ENCODE results near the gene CBX2. TPM values are rescaled to one million over a fixed set of nuclear protein-coding genes. Genes with fewer than 3 reads are reported as not detected.
A peak's percentile ranks its signal among the peaks of the same experiment; 100 is the strongest.

Gene CBX2
- total RNA-seq, 1 experiment from 2014 or later = 4.8 TPM

DNA sequence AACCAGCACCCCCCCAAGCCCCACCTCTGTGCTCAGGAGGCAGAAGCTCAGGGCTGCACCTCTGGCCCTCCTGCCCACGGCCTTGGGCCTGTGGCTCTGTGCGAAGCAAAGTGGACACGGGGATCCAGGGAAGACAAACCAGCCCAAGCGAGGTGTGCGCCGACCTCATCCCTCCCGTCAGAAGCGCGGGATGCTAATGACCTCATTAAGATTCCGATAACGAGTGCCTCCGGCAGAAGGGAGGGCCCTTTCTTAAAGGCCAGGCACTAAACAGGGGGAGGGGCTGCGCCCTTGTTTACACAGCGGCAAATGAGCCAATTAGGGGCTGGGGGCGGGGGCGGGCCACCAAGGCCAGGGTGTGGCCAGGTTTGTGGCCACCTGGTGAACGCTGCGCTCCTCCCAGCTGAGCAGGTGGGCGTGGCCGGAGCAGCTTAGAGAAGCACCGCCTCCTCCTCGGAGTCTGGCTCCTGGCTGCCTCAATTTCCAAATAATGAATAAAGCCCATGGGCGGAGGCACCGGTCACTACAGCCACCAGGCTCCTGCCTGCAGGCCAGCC lies 58.1 kb downstream of the CBX2 start:
- DNase-seq = no peak
- Histone ChIP-seq H3K79me2 (ENCODE audit: low read length) (peaks cover 24% of the 10 kb centered on the region), H3K36me3 (ENCODE audit: insufficient read depth, low read length) (peaks cover 4% of the 10 kb centered on the region; the same call in 1 of the 2 replicates)

DNA sequence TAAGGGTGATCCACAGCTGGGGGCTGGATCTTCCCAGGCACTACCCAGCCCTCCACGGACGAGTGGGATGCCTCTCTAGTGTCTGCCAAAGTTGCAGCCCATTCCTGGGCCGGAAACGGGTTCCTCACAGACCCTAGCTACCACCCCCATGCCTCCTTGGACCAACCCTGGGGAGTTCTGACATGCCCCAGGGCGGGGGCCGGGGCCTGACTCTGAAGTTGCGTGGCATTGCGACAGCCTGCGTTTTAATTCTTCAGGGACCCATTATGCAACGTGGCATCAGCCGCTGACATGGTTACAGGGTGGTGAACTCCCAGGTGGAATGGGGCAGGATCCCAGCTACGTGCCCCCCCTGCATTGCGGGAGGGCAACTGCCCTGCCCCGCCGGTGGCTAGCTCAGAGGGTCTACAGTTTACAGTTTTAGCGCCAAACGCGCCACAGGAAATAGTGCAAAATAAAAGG lies 58.6 kb downstream of the CBX2 start:
- Histone ChIP-seq H4K20me1 (ENCODE audit: insufficient read depth, low read depth, low read length) (peaks cover 42% of the 10 kb centered on the region), H2AFZ (ENCODE audit: low read length) (no peak overlapping the region), H3K27me3 (ENCODE audit: low read length) (no peaks in the 10 kb centered on the region), H3K9me3 (ENCODE audit: low read length) (no peaks in the 10 kb centered on the region), H3K79me2 (ENCODE audit: low read length) (peaks cover 24% of the 10 kb centered on the region), H3K4me2 (ENCODE audit: low read depth, low read length, poor library complexity, severe bottlenecking) (peak overlapping the region; percentile 73), H3K9ac (ENCODE audit: low read length) (peak overlapping the region; percentile 78; the same call in 1 of the 2 replicates), H3K4me1 (ENCODE audit: low read length) (peaks cover 18% of the 10 kb centered on the region), H3K27ac (ENCODE audit: low read length) (no peak overlapping the region), H3K36me3 (ENCODE audit: insufficient read depth, low read length) (peaks cover 4% of the 10 kb centered on the region; the same call in 1 of the 2 replicates), H3K4me3 (ENCODE audit: low read length) (peak overlapping the region; percentile 85; the same call in 1 of the 2 replicates), H3K9me2 (replicated peaks; ENCODE audit: insufficient read depth, low read length) (no peaks in the 10 kb centered on the region)
- DNase-seq = no peak

More for the DNA sequence above, 58.1 kb downstream of the CBX2 start:
- Histone ChIP-seq H3K9me3 (ENCODE audit: low read length) (no peaks in the 10 kb centered on the region), H3K4me2 (ENCODE audit: low read depth, low read length, poor library complexity, severe bottlenecking) (peak overlapping the region; percentile 73), H3K9ac (ENCODE audit: low read length) (no peak overlapping the region), H3K4me3 (ENCODE audit: low read length) (no peak overlapping the region), H3K9me2 (replicated peaks; ENCODE audit: insufficient read depth, low read length) (no peaks in the 10 kb centered on the region), H2AFZ (ENCODE audit: low read length) (no peak overlapping the region), H3K27ac (ENCODE audit: low read length) (no peak overlapping the region), H4K20me1 (ENCODE audit: insufficient read depth, low read depth, low read length) (peaks cover 47% of the 10 kb centered on the region), H3K4me1 (ENCODE audit: low read length) (peaks cover 18% of the 10 kb centered on the region), H3K27me3 (ENCODE audit: low read length) (no peaks in the 10 kb centered on the region)

DNA sequence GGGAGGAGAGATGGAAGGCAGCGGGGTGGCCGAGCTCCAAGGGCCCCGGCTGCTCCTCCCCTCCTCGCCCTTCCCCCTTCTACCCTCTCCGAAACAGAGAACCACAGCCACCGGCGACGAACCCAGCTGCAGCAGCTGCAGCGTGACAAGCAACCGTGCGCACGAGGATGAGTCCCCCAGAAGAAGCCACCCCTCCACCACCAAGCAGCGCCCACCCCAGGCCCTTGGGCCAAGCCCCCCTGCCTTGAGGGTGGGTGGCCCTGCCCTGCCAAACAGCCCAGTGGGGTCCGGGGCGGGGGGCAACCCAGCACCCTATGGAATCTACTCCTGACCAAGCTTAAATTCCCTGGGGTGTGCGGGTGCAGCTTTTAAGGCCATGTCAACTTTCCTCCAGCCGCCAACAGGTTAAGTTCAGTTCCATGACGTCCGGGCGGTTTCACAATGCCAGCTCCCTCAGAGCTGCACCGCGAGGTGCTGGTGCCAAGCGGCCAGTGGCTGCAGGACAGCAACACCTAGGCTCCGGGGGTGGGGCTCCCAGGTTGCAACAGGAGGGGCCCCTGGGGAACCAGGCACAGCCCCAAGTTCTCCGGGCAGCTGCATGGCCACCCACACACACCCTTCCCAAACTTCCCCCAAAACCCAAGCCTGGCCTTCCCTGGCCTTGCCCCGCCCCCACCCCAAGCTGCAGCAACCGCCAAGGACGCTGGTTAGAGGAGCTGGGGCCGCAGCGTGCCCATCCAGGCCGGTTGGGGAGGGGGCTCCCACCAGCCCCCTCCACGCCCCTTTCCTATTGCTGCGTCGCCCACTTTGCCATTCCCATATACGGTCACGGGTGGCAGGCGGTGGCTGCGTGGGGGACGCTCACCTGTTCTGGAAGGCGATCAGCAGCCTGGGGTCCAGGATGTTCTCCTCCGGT lies 59.3 kb downstream of the CBX2 start:
- Histone ChIP-seq H4K20me1 (ENCODE audit: insufficient read depth, low read depth, low read length) (peaks cover 40% of the 10 kb centered on the region), H3K4me1 (ENCODE audit: low read length) (peaks cover 18% of the 10 kb centered on the region), H3K9me3 (ENCODE audit: low read length) (no peaks in the 10 kb centered on the region), H3K9me2 (replicated peaks; ENCODE audit: insufficient read depth, low read length) (no peaks in the 10 kb centered on the region), H2AFZ (ENCODE audit: low read length) (no peak overlapping the region), H3K36me3 (ENCODE audit: insufficient read depth, low read length) (peaks cover 4% of the 10 kb centered on the region; the same call in 1 of the 2 replicates), H3K79me2 (ENCODE audit: low read length) (peaks cover 24% of the 10 kb centered on the region), H3K27ac (ENCODE audit: low read length) (peak overlapping the region; percentile 64; the same call in 1 of the 2 replicates), H3K9ac (ENCODE audit: low read length) (peak overlapping the region; percentile 78), H3K4me2 (ENCODE audit: low read depth, low read length, poor library complexity, severe bottlenecking) (peak overlapping the region; percentile 73), H3K4me3 (ENCODE audit: low read length) (peak overlapping the region; percentile 85), H3K27me3 (ENCODE audit: low read length) (no peaks in the 10 kb centered on the region)
- peak; percentile 76 for DNase-seq

Other genes starting within 250 kb of the CBX2 start
- gene RBFOX3, start 167.1 kb upstream of the CBX2 start, total RNA-seq (2014; rRNA removed; shearing (Covaris generic); ENCODE audit: low replicate concordance) = not detected in 2 replicates
- gene ENPP7, start 47.2 kb upstream of the CBX2 start, total RNA-seq (2014; rRNA removed; shearing (Covaris generic); ENCODE audit: low replicate concordance) = 0.07 TPM in 1 of 2 replicates, not detected in the other
- 8.0 and 26.4 TPM in 2 replicates for gene CBX8, start 18.9 kb downstream of the CBX2 start, total RNA-seq (2014; rRNA removed; shearing (Covaris generic); ENCODE audit: low replicate concordance)
- gene CBX4, start 61.3 kb downstream of the CBX2 start, total RNA-seq (2014; rRNA removed; shearing (Covaris generic); ENCODE audit: low replicate concordance) = 33.3 and 86.5 TPM in 2 replicates

All from Karpas-422 (cell line).